ENCODE data around the gene PHLDB2. TPM values are rescaled to one million over a fixed set of nuclear protein-coding genes. Genes with fewer than 3 reads are reported as not detected.

Gene PHLDB2
- total RNA-seq, 1 experiment from 2014 or later: 90.1 TPM

DNA sequence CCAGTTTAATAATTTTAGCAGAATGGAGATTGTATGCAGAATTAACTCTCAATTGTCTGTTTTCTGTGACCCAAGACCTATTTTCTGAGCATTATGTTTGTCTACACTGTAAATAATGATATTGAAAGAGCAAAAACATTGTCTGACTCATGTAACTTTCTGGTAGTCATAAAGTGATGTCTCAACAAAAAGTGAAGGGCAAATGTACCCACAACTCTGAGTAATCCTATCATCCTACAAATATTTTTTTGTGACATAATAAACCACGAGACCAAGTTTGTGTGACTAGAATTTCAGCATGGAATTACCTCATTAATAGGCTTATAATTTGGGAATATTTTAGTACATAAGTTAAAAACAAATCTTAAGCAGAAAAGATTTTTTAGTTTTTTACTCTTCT is 104.4 kb downstream of the PHLDB2 start:
- Histone ChIP-seq H3K27ac (ENCODE audit: low read length) (peak overlapping the region; percentile 81), H3K4me3 (ENCODE audit: low read length) (no peak overlapping the region), H3K36me3 (ENCODE audit: low read depth, low read length) (peaks cover 30% of the 10 kb centered on the region; the same call in 1 of the 2 replicates), H3K4me2 (ENCODE audit: low read length) (peak overlapping the region; percentile 43), H3K9ac (ENCODE audit: low read length) (peak overlapping the region; percentile 21; the same call in 1 of the 2 replicates), H2AFZ (ENCODE audit: low read length) (no peak overlapping the region), H3K27me3 (ENCODE audit: low read length) (no peaks in the 10 kb centered on the region), H3K9me3 (ENCODE audit: low read length) (no peaks in the 10 kb centered on the region), H3F3A (ENCODE audit: low read length, unreplicated experiment) (peaks cover 6% of the 10 kb centered on the region), H3K79me2 (ENCODE audit: low read length) (no peaks in the 10 kb centered on the region), H3K9me2 (replicated peaks; ENCODE audit: low read length) (no peaks in the 10 kb centered on the region), H4K20me1 (ENCODE audit: low read length) (no peaks in the 10 kb centered on the region), H3K4me1 (ENCODE audit: insufficient read depth, low read length) (peaks cover 54% of the 10 kb centered on the region)
- ChIA-PET CTCF (interaction anchor here (0.9 to 1.0 kb wide), 2 partner anchors 48 to 80 kb away, joined by 3 to 6 read pairs; no protein-coding TSS in a partner anchor), POLR2A (ENCODE audit: unreplicated experiment) (interaction anchor here (1.2 kb wide), 1 partner anchor 15 kb away, joined by 18 read pairs; the partner anchor contains the start of gene ABHD10)
- BruUV-seq (replicated peaks): no TSS peak
- TF ChIP-seq EZH2phosphoT487 (IDR thresholded peaks at IDR 0.05; ENCODE audit: borderline replicate concordance, low read length): no peak
- TF ChIP-seq, protein P1, sequence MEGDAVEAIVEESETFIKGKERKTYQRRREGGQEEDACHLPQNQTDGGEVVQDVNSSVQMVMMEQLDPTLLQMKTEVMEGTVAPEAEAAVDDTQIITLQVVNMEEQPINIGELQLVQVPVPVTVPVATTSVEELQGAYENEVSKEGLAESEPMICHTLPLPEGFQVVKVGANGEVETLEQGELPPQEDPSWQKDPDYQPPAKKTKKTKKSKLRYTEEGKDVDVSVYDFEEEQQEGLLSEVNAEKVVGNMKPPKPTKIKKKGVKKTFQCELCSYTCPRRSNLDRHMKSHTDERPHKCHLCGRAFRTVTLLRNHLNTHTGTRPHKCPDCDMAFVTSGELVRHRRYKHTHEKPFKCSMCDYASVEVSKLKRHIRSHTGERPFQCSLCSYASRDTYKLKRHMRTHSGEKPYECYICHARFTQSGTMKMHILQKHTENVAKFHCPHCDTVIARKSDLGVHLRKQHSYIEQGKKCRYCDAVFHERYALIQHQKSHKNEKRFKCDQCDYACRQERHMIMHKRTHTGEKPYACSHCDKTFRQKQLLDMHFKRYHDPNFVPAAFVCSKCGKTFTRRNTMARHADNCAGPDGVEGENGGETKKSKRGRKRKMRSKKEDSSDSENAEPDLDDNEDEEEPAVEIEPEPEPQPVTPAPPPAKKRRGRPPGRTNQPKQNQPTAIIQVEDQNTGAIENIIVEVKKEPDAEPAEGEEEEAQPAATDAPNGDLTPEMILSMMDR (conservative IDR thresholded peaks at IDR 0.05; ENCODE audit: low read depth, low read length): no peak
- TF ChIP-seq EZH2 (IDR thresholded peaks at IDR 0.05; ENCODE audit: low read length, unreplicated experiment): no peak
- ATAC-seq (peak; percentile 85), DNase-seq (peak; percentile 91)
- intact Hi-C loops (cut with micrococcal nuclease): loop anchor here (2.0 kb wide), 3 partner anchors 17 to 61 kb away; no protein-coding TSS in a partner anchor

GRCh38 chr3:111965484-111965883 is 106.4 kb downstream of the PHLDB2 start:
- CTCF ChIA-PET: interaction anchor here (0.8 to 2.8 kb wide), 2 partner anchors 69 to 70 kb away, joined by 3 to 29 read pairs; no protein-coding TSS in a partner anchor

More at GRCh38 chr3:111965484-111965883, 106.4 kb downstream of the PHLDB2 start:
- H2AFZ ChIP-seq (ENCODE audit: low read length): no peak overlapping the region
- no TSS peak for BruUV-seq (replicated peaks)
- no peak for TF ChIP-seq EZH2phosphoT487 (IDR thresholded peaks at IDR 0.05; ENCODE audit: borderline replicate concordance, low read length)
- TF ChIP-seq, protein P1 (conservative IDR thresholded peaks at IDR 0.05; ENCODE audit: low read depth, low read length): no peak
- TF ChIP-seq EZH2 (IDR thresholded peaks at IDR 0.05; ENCODE audit: low read length, unreplicated experiment): no peak
- H3K9ac ChIP-seq (ENCODE audit: low read length): no peak overlapping the region
- DNase-seq (no peak), ATAC-seq (no peak)
- no peak overlapping the region for H3K27ac ChIP-seq (ENCODE audit: low read length)
- H4K20me1 ChIP-seq (ENCODE audit: low read length): no peaks in the 10 kb centered on the region
- no peaks in the 10 kb centered on the region for H3K9me2 ChIP-seq (replicated peaks; ENCODE audit: low read length)
- POLR2A ChIA-PET (ENCODE audit: unreplicated experiment): no interaction called here
- peaks cover 37% of the 10 kb centered on the region for H3K36me3 ChIP-seq (ENCODE audit: low read depth, low read length)
- peaks cover 55% of the 10 kb centered on the region for H3K4me1 ChIP-seq (ENCODE audit: insufficient read depth, low read length)
- H3F3A ChIP-seq (ENCODE audit: low read length, unreplicated experiment): peaks cover 6% of the 10 kb centered on the region
- H3K4me3 ChIP-seq (ENCODE audit: low read length): no peak overlapping the region
- intact Hi-C loops (cut with micrococcal nuclease): no loop called here
- no peaks in the 10 kb centered on the region for H3K79me2 ChIP-seq (ENCODE audit: low read length)
- no peak overlapping the region for H3K4me2 ChIP-seq (ENCODE audit: low read length)
- H3K27me3 ChIP-seq (ENCODE audit: low read length): no peaks in the 10 kb centered on the region
- no peaks in the 10 kb centered on the region for H3K9me3 ChIP-seq (ENCODE audit: low read length)

Measured in PC-3 (cell line).